HTERT RPE-1 (cell line): ENCODE data around the gene AMOTL1.

Source experiments
- in situ Hi-C: fragments of 300-500 bp; cut with MboI; formaldehyde crosslinking; loops from 4 replicates; pipeline ENCODE4 v1.14.3; 2020; ENCODE audit warnings: low sequenced_read_pairs

Gene AMOTL1

GRCh38 chr11:94869186-94869585 lies 101.0 kb downstream of the AMOTL1 start:
- in situ Hi-C loops = no loop called here

- in situ Hi-C loops = no loop called here
Measured at GRCh38 chr11:94870422-94870821, 102.3 kb downstream of the AMOTL1 start.

- in situ Hi-C loops = no loop called here
Measured at GRCh38 chr11:94871491-94872185, 103.5 kb downstream of the AMOTL1 start.

GRCh38 chr11:94873916-94874540 lies 105.9 kb downstream of the AMOTL1 start:
- in situ Hi-C loops = no loop called here

GRCh38 chr11:94876222-94876621 lies 108.1 kb downstream of the AMOTL1 start:
- in situ Hi-C loops = no loop called here

GRCh38 chr11:94876645-94877442 lies 108.7 kb downstream of the AMOTL1 start:
- in situ Hi-C loops = no loop called here

- in situ Hi-C loops = no loop called here
Measured at GRCh38 chr11:94877443-94878200, 109.5 kb downstream of the AMOTL1 start.

- in situ Hi-C loops = no loop called here
Measured at GRCh38 chr11:94879006-94879405, 110.8 kb downstream of the AMOTL1 start.

- in situ Hi-C loops = no loop called here
Measured at GRCh38 chr11:94880216-94880615, 112.1 kb downstream of the AMOTL1 start.

GRCh38 chr11:94882931-94883330 lies 114.8 kb downstream of the AMOTL1 start:
- in situ Hi-C loops = no loop called here

GRCh38 chr11:94883878-94884277 lies 115.7 kb downstream of the AMOTL1 start:
- in situ Hi-C loops = no loop called here

- in situ Hi-C loops = no loop called here
Measured at GRCh38 chr11:94884376-94884775, 116.2 kb downstream of the AMOTL1 start.

- in situ Hi-C loops = no loop called here
Measured at GRCh38 chr11:94885133-94885532, 117.0 kb downstream of the AMOTL1 start.

- in situ Hi-C loops = no loop called here
Measured at GRCh38 chr11:94885581-94885980, 117.4 kb downstream of the AMOTL1 start.

- in situ Hi-C loops = no loop called here
Measured at GRCh38 chr11:94888204-94888603, 120.0 kb downstream of the AMOTL1 start.

GRCh38 chr11:94895451-94895850 lies 127.3 kb downstream of the AMOTL1 start:
- in situ Hi-C loops = no loop called here

- in situ Hi-C loops = no loop called here
Measured at GRCh38 chr11:94895971-94896370, 127.8 kb downstream of the AMOTL1 start.

GRCh38 chr11:94897330-94897768 lies 129.2 kb downstream of the AMOTL1 start:
- in situ Hi-C loops = no loop called here

- in situ Hi-C loops = no loop called here
Measured at GRCh38 chr11:94907226-94907625, 139.1 kb downstream of the AMOTL1 start.

- in situ Hi-C loops = no loop called here
Measured at GRCh38 chr11:94909371-94909820, 141.2 kb downstream of the AMOTL1 start.

GRCh38 chr11:94910270-94910669 lies 142.1 kb downstream of the AMOTL1 start:
- in situ Hi-C loops = no loop called here
